CD4-positive, alpha-beta memory T cell (primary cell): Measurements from ENCODE around the gene RNF141. TPM values are rescaled to one million over a fixed set of nuclear protein-coding genes. Genes with fewer than 3 reads are reported as not detected.
A peak's percentile ranks its signal among the peaks of the same experiment; 100 is the strongest.

ENCODE experiments used
- CTCF ChIA-PET: fragments of 350-600 bp; sonication (Branson Sonifier 250); formaldehyde crosslinking; loops from one replicate; lab custom pipeline; 2021; ENCODE audit warnings: inconsistent platforms; ENCODE audit not compliant: partially characterized antibody; lab: Charles Lee
- POLR2A ChIA-PET: fragments of 350-600 bp; sonication (Branson Sonifier 250); formaldehyde crosslinking; loops from one replicate; lab custom pipeline; 2021; ENCODE audit not compliant: partially characterized antibody; lab: Charles Lee
- DNase-seq, 5 donors: peaks; one replicate each; pipeline versions ENCODE4 v3.0.0 to v3.0.0-alpha.2; 2020 to 2022; ENCODE audit warnings: mixed read lengths in 1 of 5
- H3K27ac ChIP-seq: one replicate; pipeline ENCODE4 v1.7.0; 2013; ENCODE audit warnings: low read depth, low read length
- H3K27me3 ChIP-seq: 2 replicates; pipeline ENCODE4 v1.7.0; 2013; ENCODE audit warnings: mild to moderate bottlenecking, low read length, moderate library complexity; ENCODE audit not compliant: insufficient read depth
- H3K36me3 ChIP-seq: 2 replicates; pipeline ENCODE4 v1.7.0; 2013; ENCODE audit warnings: mild to moderate bottlenecking, low read length, moderate library complexity; ENCODE audit not compliant: insufficient read depth
- H3K4me1 ChIP-seq: 2 replicates; pipeline ENCODE4 v1.7.0; 2013; ENCODE audit warnings: mild to moderate bottlenecking, low read length, moderate library complexity; ENCODE audit not compliant: insufficient read depth
- H3K4me3 ChIP-seq, 2 donors: one replicate each; pipeline ENCODE4 v1.7.0; 2013; ENCODE audit warnings: low read length in 2 of 2, mild to moderate bottlenecking in 1 of 2
- H3K9me3 ChIP-seq, 2 donors: one replicate each; pipeline ENCODE4 v1.7.0; 2013; ENCODE audit warnings: low read length in 2 of 2, control low read depth in 1 of 2; ENCODE audit not compliant: control insufficient read depth in 1 of 2
- H3K27ac Mint-ChIP-seq, 7 donors: one replicate each; pipeline ENCODE4 v1.8.0; 2020 to 2021; ENCODE audit warnings: mixed read lengths in 7 of 7, mild to moderate bottlenecking in 6 of 7, inconsistent platforms in 3 of 7, moderate library complexity in 3 of 7
- H3K27me3 Mint-ChIP-seq, 2 donors: one replicate each; pipeline ENCODE4 v1.8.0; 2020 to 2021; ENCODE audit warnings: mixed read lengths in 2 of 2
- H3K36me3 Mint-ChIP-seq, 2 donors: one replicate each; pipeline ENCODE4 v1.8.0; 2020 to 2021; ENCODE audit warnings: mixed read lengths in 2 of 2, inconsistent platforms in 1 of 2, mild to moderate bottlenecking in 1 of 2
- H3K4me1 Mint-ChIP-seq, 4 donors: one replicate each; pipeline ENCODE4 v1.8.0; 2020 to 2021; ENCODE audit warnings: mixed read lengths in 4 of 4, mild to moderate bottlenecking in 1 of 4
- H3K4me3 Mint-ChIP-seq, 8 donors: one replicate each; pipeline ENCODE4 v1.8.0; 2020 to 2021; ENCODE audit warnings: mixed read lengths in 8 of 8, mild to moderate bottlenecking in 7 of 8, moderate library complexity in 6 of 8, inconsistent platforms in 3 of 8
- H3K9me3 Mint-ChIP-seq, 8 donors: one replicate each; pipeline ENCODE4 v1.8.0; 2020 to 2021; ENCODE audit warnings: mixed read lengths in 8 of 8, mild to moderate bottlenecking in 5 of 8, inconsistent platforms in 3 of 8, moderate library complexity in 1 of 8
- intact Hi-C: fragments of 100-400 bp; cut with micrococcal nuclease; formaldehyde crosslinking; loops from one replicate; pipeline ENCODE4 v1.15.1; 2023
- polyA plus RNA-seq, 2 donors: library from polyadenylated mRNA; unstranded; fragments of 300-500 nt; fragmentation: Illumina TruSeq; gene quantifications; one replicate each; pipeline ENCODE4 v1.2.3, GENCODE V29; 2021
- total RNA-seq, 2 experiments: library from RNA; stranded (reverse); gene quantifications; one replicate each; pipeline ENCODE4 v1.2.3, GENCODE V29; 2021

The RNF141 gene
- total and polyA plus RNA-seq, 4 experiments from 2014 or later: 15.6 to 24.8 (median 17.4) TPM

- no peak overlapping the region for H3K4me3 Mint-ChIP-seq
- Histone ChIP-seq H3K27me3 (no peaks in the 10 kb centered on the region), H3K9me3 (no peaks in the 10 kb centered on the region), H3K36me3 (peaks cover 18% of the 10 kb centered on the region), H3K27ac (no peak overlapping the region), H3K4me3 (no peak overlapping the region), H3K4me1 (no peaks in the 10 kb centered on the region)
- POLR2A ChIA-PET: interaction anchor here (1.3 kb wide), 1 partner anchor 17 kb away, joined by 3 read pairs; no protein-coding TSS in a partner anchor
- H3K36me3 Mint-ChIP-seq: peaks cover 28 to 57% of the 10 kb centered on the region in 2 donors
- CTCF ChIA-PET: interaction anchor here (0.8 kb wide), 1 partner anchor 17 kb away, joined by 4 read pairs; no protein-coding TSS in a partner anchor
- no peak for DNase-seq
- H3K27ac Mint-ChIP-seq: peak overlapping the region in 4 of 7 donors; percentile 37 to 63 (median 52)
- H3K27me3 Mint-ChIP-seq: no peaks in the 10 kb centered on the region
- H3K9me3 Mint-ChIP-seq: peaks cover 0 to 2% (median 0%) of the 10 kb centered on the region in 8 donors
- H3K4me1 Mint-ChIP-seq: peaks cover 19 to 66% (median 36%) of the 10 kb centered on the region in 4 donors
- intact Hi-C loops: no loop called here
Observed at GRCh38 chr11:10473371-10473770, 67.6 kb downstream of the RNF141 start.

- no peaks in the 10 kb centered on the region for H3K9me3 Mint-ChIP-seq
- H3K4me1 ChIP-seq: peaks cover 38% of the 10 kb centered on the region
- H3K36me3 Mint-ChIP-seq: peaks cover 52 to 64% of the 10 kb centered on the region in 2 donors
- peak overlapping the region in 1 of 7 donors; percentile 59 for H3K27ac Mint-ChIP-seq
- POLR2A ChIA-PET: no interaction called here
- H3K27ac ChIP-seq: no peak overlapping the region
- H3K36me3 ChIP-seq: peaks cover 41% of the 10 kb centered on the region
- H3K9me3 ChIP-seq: no peaks in the 10 kb centered on the region
- H3K4me3 ChIP-seq: no peak overlapping the region
- H3K27me3 Mint-ChIP-seq: no peaks in the 10 kb centered on the region
- CTCF ChIA-PET: interaction anchor here (1.7 to 2.4 kb wide), 2 partner anchors 50 to 78 kb away, joined by 5 to 11 read pairs; partner anchors contain the start of gene RNF141
- H3K4me3 Mint-ChIP-seq: no peak overlapping the region
- no peaks in the 10 kb centered on the region for H3K27me3 ChIP-seq
- intact Hi-C loops: no loop called here
- no peak for DNase-seq
- H3K4me1 Mint-ChIP-seq: peaks cover 24 to 43% (median 34%) of the 10 kb centered on the region in 4 donors
Observed at GRCh38 chr11:10462746-10463300, 78.2 kb downstream of the RNF141 start.

Other genes with a start within 250 kb of the RNF141 start
- gene SBF2, start 247.0 kb downstream of the RNF141 start, total RNA-seq: 10 to 100 TPM; 13.8 to 15.4 TPM
- gene SBF2, start 247.0 kb downstream of the RNF141 start, polyA plus RNA-seq: 1 to 10 TPM in 1 of 2 donors, under 1 TPM in 1; 0.50 to 6.7 TPM
- under 1 TPM; 0.49 to 0.53 TPM for gene ADM, start 236.1 kb downstream of the RNF141 start, total RNA-seq
- under 1 TPM in 1 of 2 donors, not detected in 1; 0.31 TPM for gene ADM, start 236.1 kb downstream of the RNF141 start, polyA plus RNA-seq
- gene AMPD3, start 85.9 kb downstream of the RNF141 start, total RNA-seq: 10 to 100 TPM; 42.1 to 43.4 TPM
- gene AMPD3, start 85.9 kb downstream of the RNF141 start, polyA plus RNA-seq: 10 to 100 TPM; 10.9 to 18.2 TPM
- gene LYVE1, start 27.5 kb upstream of the RNF141 start, total RNA-seq: not detected
- gene LYVE1, start 27.5 kb upstream of the RNF141 start, polyA plus RNA-seq: not detected
- gene IRAG1, start 152.6 kb upstream of the RNF141 start, total RNA-seq: not detected
- gene IRAG1, start 152.6 kb upstream of the RNF141 start, polyA plus RNA-seq: not detected
- gene CTR9, start 210.1 kb upstream of the RNF141 start, total RNA-seq: 10 to 100 TPM; 57.2 to 68.6 TPM
- gene CTR9, start 210.1 kb upstream of the RNF141 start, polyA plus RNA-seq: 10 to 100 TPM; 39.7 to 58.8 TPM